Endodermal cell (in vitro differentiated cells): ENCODE results near the gene IFI27. TPM values are rescaled to one million over a fixed set of nuclear protein-coding genes. Genes with fewer than 3 reads are reported as not detected.
"Not testable (repeated sequence)": the region's sequence is repeated elsewhere in the genome, so short reads cannot be mapped to it uniquely, and the experiment has no call there.

ENCODE experiments used
- DNase-seq: peaks from one replicate; pipeline ENCODE4 v3.0.0-alpha.2; 2017
- H3K27ac ChIP-seq: 2 replicates; pipeline ENCODE4 v1.5.1; 2013; ENCODE audit warnings: mild to moderate bottlenecking, low read depth, low read length, moderate library complexity
- H3K27me3 ChIP-seq: 2 replicates; pipeline ENCODE4 v1.6.1; 2013; ENCODE audit warnings: mild to moderate bottlenecking, low read length, moderate library complexity; ENCODE audit not compliant: insufficient read depth, control insufficient read depth, poor library complexity, severe bottlenecking
- H3K36me3 ChIP-seq: 2 replicates; pipeline ENCODE4 v1.7.0; 2013; ENCODE audit warnings: mild to moderate bottlenecking, low read length, moderate library complexity; ENCODE audit not compliant: control insufficient read depth, insufficient read depth
- H3K4me1 ChIP-seq: one replicate; pipeline ENCODE4 v1.7.0; 2013; ENCODE audit warnings: low read length; ENCODE audit not compliant: control insufficient read depth, insufficient read depth
- H3K4me3 ChIP-seq: 2 replicates; pipeline ENCODE4 v1.5.1; 2013; ENCODE audit warnings: mild to moderate bottlenecking, low read length, moderate library complexity
- H3K9ac ChIP-seq: 2 replicates; pipeline ENCODE4 v1.6.1; 2013; ENCODE audit warnings: mild to moderate bottlenecking, low read length, moderate library complexity; ENCODE audit not compliant: poor library complexity, severe bottlenecking; ENCODE audit errors: extremely low read depth
- H3K9me3 ChIP-seq: 2 replicates; pipeline ENCODE4 v1.6.1; 2013; ENCODE audit warnings: mild to moderate bottlenecking, low read length, moderate library complexity; ENCODE audit not compliant: control insufficient read depth
- H3K27ac Mint-ChIP-seq: 2 replicates; pipeline ENCODE4 v1.8.0; 2020; ENCODE audit warnings: mixed read lengths
- H3K27me3 Mint-ChIP-seq: 2 replicates; pipeline ENCODE4 v1.8.0; 2021; ENCODE audit warnings: mild to moderate bottlenecking, mixed read lengths; ENCODE audit not compliant: insufficient read depth
- H3K36me3 Mint-ChIP-seq: 2 replicates; pipeline ENCODE4 v1.8.0; 2020; ENCODE audit warnings: low read depth, mixed read lengths
- H3K4me1 Mint-ChIP-seq: 2 replicates; pipeline ENCODE4 v1.8.0; 2020; ENCODE audit warnings: mixed read lengths
- H3K4me3 Mint-ChIP-seq: 2 replicates; pipeline ENCODE4 v1.8.0; 2020; ENCODE audit warnings: mild to moderate bottlenecking, moderate library complexity, mixed read lengths
- H3K9me3 Mint-ChIP-seq: 2 replicates; pipeline ENCODE4 v1.8.0; 2020; ENCODE audit warnings: mild to moderate bottlenecking, mixed read lengths
- CTCF ChIP-seq: fragments of 200-600 bp; sonication (generic); conservative IDR thresholded peaks from 2 replicates; pipeline ENCODE4 v1.5.0; 2021; ENCODE audit warnings: antibody characterized with exemption, mild to moderate bottlenecking
- WGBS, 2 experiments: methylation state at CpG; one replicate each; pipeline versions ENCODE4 v1.1.5 to v1.1.7; 2013; ENCODE audit warnings: missing lambda C conversion rate in 2 of 2, mixed read lengths in 1 of 2; ENCODE audit not compliant: insufficient coverage in 1 of 2, insufficient read length in 1 of 2; 5-methylcytosine and 5-hydroxymethylcytosine counted together
- long read RNA-seq, 4 experiments: library from polyadenylated mRNA in 2 of 4; library from RNA in 1 of 4; library from capped mRNA in 1 of 4; stranded (forward) in 3 of 4; unstranded in 1 of 4; transcript quantifications; one replicate each; pipeline ENCODE4 v2.0.0, GENCODE V29; 2020 to 2021; ENCODE audit warnings: inconsistent platforms in 1 of 4
- polyA plus RNA-seq, 2 experiments: library from polyadenylated mRNA; stranded (reverse); fragments of 50-300 nt; gene quantifications; one replicate each; pipeline ENCODE4 v1.2.3, GENCODE V29; 2013
- total RNA-seq, 2 donors: library from RNA; stranded (reverse); fragmentation: NEBNext Ultra II Directional in 1 of 2; extraction: Animal tissue kit (Norgen Biotek cat#: 25700) in 1 of 2; gene quantifications; 2 replicates in 1 of 2; 3 replicates in 1 of 2; pipeline ENCODE4 v1.2.1, GENCODE V29; 2021

IFI27 gene
- 1 to 10 TPM; 1.9 to 9.0 TPM for total RNA-seq
- 4.2 TPM for polyA plus RNA-seq (2013, experiment 1 of 2)
- polyA plus RNA-seq (2013, experiment 2 of 2), result 2.6 TPM
- long read RNA-seq, experiment 1, partial matches to known transcripts, result 0 of 1 reads
- long read RNA-seq, experiment 1, other reads (novel, unspliced or antisense), result 1 of 1 reads
- long read RNA-seq, experiment 2, partial matches to known transcripts, result 0 of 2 reads
- long read RNA-seq, experiment 2, other reads (novel, unspliced or antisense), result 2 of 2 reads
- long read RNA-seq, experiment 3, partial matches to known transcripts, result 1 of 2 reads
- long read RNA-seq, experiment 3, other reads (novel, unspliced or antisense), result 1 of 2 reads
- long read RNA-seq, experiment 4, result 0 reads

- Histone ChIP-seq H3K4me3 (no peak within 1 kb of the TSS), H3K27ac (no peak within 1 kb of the TSS), H3K9me3 (no peaks in the 10 kb centered on the region), H3K9ac (no peak within 1 kb of the TSS), H3K4me1 (no peaks in the 10 kb centered on the region), H3K36me3 (no peaks in the 10 kb centered on the region), H3K27me3 (no peaks in the 10 kb centered on the region)
- WGBS, 2 experiments, result 90 to 92% methylated on average over 12 to 14 of the region's 14 CpGs
- Mint-ChIP-seq H3K27me3 (no peaks in the 10 kb centered on the region), H3K27ac (no peak within 1 kb of the TSS), H3K4me3 (no peak within 1 kb of the TSS), H3K9me3 (no peaks in the 10 kb centered on the region), H3K4me1 (no peaks in the 10 kb centered on the region), H3K36me3 (peaks cover 3% of the 10 kb centered on the region)
- DNase-seq, result peak; percentile 37
- no peak for TF ChIP-seq CTCF
Observed at GRCh38 chr14:94110552-94111181, at the start of gene IFI27. TSS of gene IFI27 (plus strand) at chr14:94110736.

- no peak for TF ChIP-seq CTCF
- Mint-ChIP-seq H3K9me3 (peaks cover 2% of the 10 kb centered on the region), H3K4me3 (no peak overlapping the region), H3K4me1 (peaks cover 37% of the 10 kb centered on the region), H3K27ac (peak overlapping the region; percentile 77), H3K36me3 (peaks cover 45% of the 10 kb centered on the region), H3K27me3 (no peaks in the 10 kb centered on the region)
- Histone ChIP-seq H3K9me3 (no peaks in the 10 kb centered on the region), H3K4me3 (no peak overlapping the region), H3K36me3 (peaks cover 56% of the 10 kb centered on the region), H3K27ac (no peak overlapping the region), H3K27me3 (no peaks in the 10 kb centered on the region), H3K9ac (no peak overlapping the region), H3K4me1 (peaks cover 3% of the 10 kb centered on the region)
- 82 to 87% methylated on average over 6 to 9 of the region's 9 CpGs for WGBS, 2 experiments
- DNase-seq, result peak; percentile 76
Observed at GRCh38 chr14:94062344-94062940, 48.1 kb upstream of the IFI27 start.

- H3K9me3 Mint-ChIP-seq, result peaks cover 40% of the 10 kb centered on the region
- H3K27me3 Mint-ChIP-seq, result no peaks in the 10 kb centered on the region
- TF ChIP-seq CTCF, result peak; percentile 34
- H3K27me3 ChIP-seq, result no peaks in the 10 kb centered on the region
- peak overlapping the region; percentile 18 for H3K4me3 Mint-ChIP-seq
- DNase-seq, result peak; percentile 65
- H3K27ac Mint-ChIP-seq, result peak overlapping the region; percentile 71
- peaks cover 18% of the 10 kb centered on the region for H3K36me3 ChIP-seq
- H3K9me3 ChIP-seq, result peaks cover 35% of the 10 kb centered on the region
- H3K9ac ChIP-seq, result no peak overlapping the region
- peaks cover 42% of the 10 kb centered on the region for H3K36me3 Mint-ChIP-seq
- H3K4me1 Mint-ChIP-seq, result peaks cover 40% of the 10 kb centered on the region
- H3K27ac ChIP-seq, result no peak overlapping the region
- 33 to 85% methylated on average over 1 to 8 of the region's 8 CpGs for WGBS, 2 experiments
- peaks cover 3% of the 10 kb centered on the region for H3K4me1 ChIP-seq
- peak overlapping the region; percentile 24 for H3K4me3 ChIP-seq
Observed at GRCh38 chr14:94066089-94066676, 44.4 kb upstream of the IFI27 start.

GRCh38 chr14:94072076-94072475, 38.5 kb upstream of the IFI27 start:
- DNase-seq, H3K27me3 Mint-ChIP-seq, H3K4me1 ChIP-seq, H3K27ac ChIP-seq, H3K27ac Mint-ChIP-seq, H3K27me3 ChIP-seq, H3K4me3 Mint-ChIP-seq, H3K4me1 Mint-ChIP-seq, H3K4me3 ChIP-seq, H3K9ac ChIP-seq: not testable (repeated sequence)
- WGBS, 2 experiments, result 94 to 97% methylated on average over 3 of the region's 3 CpGs
- H3K9me3 ChIP-seq, result peaks cover 73% of the 10 kb centered on the region
- peaks cover 15% of the 10 kb centered on the region for H3K36me3 ChIP-seq
- Mint-ChIP-seq H3K9me3 (peaks cover 72% of the 10 kb centered on the region), H3K36me3 (peaks cover 67% of the 10 kb centered on the region)
